Activated CD4-positive, alpha-beta T cell treated with anti-CD3 and anti-CD28 coated beads for 36 hours (primary cell): ENCODE measurements around the gene RNF141. TPM values are rescaled to one million over a fixed set of nuclear protein-coding genes. Genes with fewer than 3 reads are reported as not detected.

Experiments
- ATAC-seq: fragments of 200-7000 bp; cut with Tn5 transposase; one replicate; pipeline ENCODE4 v1.10.0; 2021; ENCODE audit warnings: mild to moderate bottlenecking, moderate library complexity
- CTCF ChIA-PET: fragments of 350-600 bp; sonication (Branson Sonifier 250); formaldehyde crosslinking; loops from one replicate; lab custom pipeline; 2021; ENCODE audit warnings: antibody characterized with exemption; lab: Charles Lee
- POLR2A ChIA-PET: fragments of 350-600 bp; sonication (Branson Sonifier 250); formaldehyde crosslinking; loops from one replicate; lab custom pipeline; 2021; ENCODE audit warnings: antibody characterized with exemption, inconsistent platforms; lab: Charles Lee
- DNase-seq: peaks from one replicate; pipeline ENCODE4 v3.0.0-alpha.2; 2020
- H3K27ac Mint-ChIP-seq: one replicate; pipeline ENCODE4 v1.8.0; 2021; ENCODE audit warnings: mixed read lengths
- H3K27me3 Mint-ChIP-seq: one replicate; pipeline ENCODE4 v1.8.0; 2021; ENCODE audit warnings: mixed read lengths
- H3K36me3 Mint-ChIP-seq: one replicate; pipeline ENCODE4 v1.8.0; 2021; ENCODE audit warnings: low read depth, mixed read lengths
- H3K4me1 Mint-ChIP-seq: one replicate; pipeline ENCODE4 v1.8.0; 2021; ENCODE audit warnings: mixed read lengths
- H3K4me3 Mint-ChIP-seq: one replicate; pipeline ENCODE4 v1.8.0; 2021; ENCODE audit warnings: mild to moderate bottlenecking, moderate library complexity, mixed read lengths
- H3K9me3 Mint-ChIP-seq: one replicate; pipeline ENCODE4 v1.8.0; 2021; ENCODE audit warnings: low read depth, mixed read lengths
- intact Hi-C, 2 experiments: fragments of 100-400 bp; cut with DNase I in 1 of 2; cut with micrococcal nuclease in 1 of 2; formaldehyde crosslinking; loops; one replicate each; pipeline versions ENCODE4 v1.14.2 to v1.15.1; 2022 to 2024; cut with DNase I, micrococcal nuclease
- total RNA-seq, 2 experiments: library from RNA; stranded (reverse); gene quantifications; one replicate each; pipeline ENCODE4 v1.2.3, GENCODE V29; 2021

Gene RNF141
- total RNA-seq, 2 experiments from 2014 or later: 12.5 to 17.8 TPM

GRCh38 chr11:10573556-10573955 is 32.6 kb upstream of the RNF141 start:
- Mint-ChIP-seq H3K36me3 (no peaks in the 10 kb centered on the region), H3K9me3 (no peaks in the 10 kb centered on the region), H3K4me3 (no peak overlapping the region), H3K27ac (no peak overlapping the region), H3K4me1 (no peaks in the 10 kb centered on the region), H3K27me3 (peaks cover 2% of the 10 kb centered on the region)
- DNase-seq: no peak
- intact Hi-C loops: no loop called here
- ChIA-PET POLR2A (no interaction called here), CTCF (interaction anchor here (0.6 to 1.7 kb wide), 6 partner anchors 10 to 208 kb away, joined by 3 to 5 read pairs (median 4); partner anchors contain the start of gene RNF141)
- no peak for ATAC-seq

DNA sequence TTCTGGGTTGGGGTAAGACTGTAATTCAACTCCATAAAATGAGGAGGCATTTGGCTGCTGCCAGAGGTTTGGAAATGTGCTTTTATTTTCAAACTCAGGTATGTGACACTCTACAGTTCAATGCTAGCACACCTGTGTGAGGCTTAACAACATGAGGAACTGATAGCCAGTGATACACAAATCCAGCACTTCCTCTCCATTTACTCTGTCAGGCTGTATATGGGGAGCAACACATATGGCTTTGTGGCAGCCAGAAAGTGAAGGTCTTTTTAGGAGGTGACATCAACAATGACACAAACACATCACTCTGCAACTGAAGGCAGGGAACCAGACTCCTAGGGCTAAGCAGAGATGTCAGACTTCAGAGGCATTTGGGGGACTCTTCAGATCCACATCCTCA is 32.0 kb upstream of the RNF141 start:
- Mint-ChIP-seq H3K27me3 (peaks cover 2% of the 10 kb centered on the region), H3K9me3 (no peaks in the 10 kb centered on the region), H3K27ac (no peak overlapping the region), H3K4me1 (no peaks in the 10 kb centered on the region), H3K36me3 (no peaks in the 10 kb centered on the region), H3K4me3 (no peak overlapping the region)
- CTCF ChIA-PET: interaction anchor here (1.3 to 1.7 kb wide), 2 partner anchors 11 to 158 kb away, joined by 5 read pairs; no protein-coding TSS in a partner anchor
- DNase-seq: no peak
- POLR2A ChIA-PET: no interaction called here
- ATAC-seq: no peak
- intact Hi-C loops: no loop called here

DNA sequence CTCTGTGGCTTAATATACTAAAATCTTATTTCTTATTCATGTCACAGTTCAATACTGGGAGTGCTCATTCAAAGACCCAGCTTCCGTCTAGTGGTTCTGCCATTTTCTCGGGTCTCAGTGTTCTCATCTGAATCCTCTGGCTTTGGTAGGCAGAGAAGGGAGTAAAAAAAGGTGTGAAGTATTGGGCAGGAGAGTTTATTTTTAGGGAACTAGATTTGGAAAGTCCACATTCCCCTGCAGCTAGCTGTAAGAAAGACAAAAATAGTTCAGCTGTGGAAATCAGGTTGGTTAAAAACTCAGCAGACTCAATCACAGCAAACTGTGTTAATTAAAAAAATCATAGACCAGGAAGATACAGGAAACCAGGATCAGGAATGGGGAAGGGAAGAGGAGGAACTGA is 31.5 kb upstream of the RNF141 start:
- intact Hi-C loops: no loop called here
- H3K27me3 Mint-ChIP-seq: peaks cover 2% of the 10 kb centered on the region
- POLR2A ChIA-PET: no interaction called here
- CTCF ChIA-PET: no interaction called here
- no peaks in the 10 kb centered on the region for H3K9me3 Mint-ChIP-seq
- ATAC-seq (no peak), DNase-seq (no peak)
- no peak overlapping the region for H3K4me3 Mint-ChIP-seq
- H3K36me3 Mint-ChIP-seq: no peaks in the 10 kb centered on the region
- H3K27ac Mint-ChIP-seq: no peak overlapping the region
- H3K4me1 Mint-ChIP-seq: no peaks in the 10 kb centered on the region

GRCh38 chr11:10568486-10568941 is 27.5 kb upstream of the RNF141 start, which contains the start of gene LYVE1:
Gene LYVE1, minus strand, starts transcription at chr11:10568665. Its CDS starts 133 bp downstream, at chr11:10568532.
- DNase-seq (no peak), ATAC-seq (no peak)
- ChIA-PET CTCF (no interaction called here), POLR2A (no interaction called here)
- Mint-ChIP-seq H3K4me1 (no peaks in the 10 kb centered on the region), H3K27ac (no peak within 1 kb of the TSS), H3K27me3 (peaks cover 2% of the 10 kb centered on the region), H3K9me3 (no peaks in the 10 kb centered on the region), H3K36me3 (no peaks in the 10 kb centered on the region), H3K4me3 (no peak within 1 kb of the TSS)
- intact Hi-C loops: no loop called here

- ATAC-seq (no peak), DNase-seq (no peak)
- Mint-ChIP-seq H3K36me3 (no peaks in the 10 kb centered on the region), H3K9me3 (no peaks in the 10 kb centered on the region), H3K4me3 (no peak overlapping the region), H3K4me1 (no peaks in the 10 kb centered on the region), H3K27me3 (peaks cover 2% of the 10 kb centered on the region), H3K27ac (no peak overlapping the region)
- intact Hi-C loops: no loop called here
- CTCF ChIA-PET: interaction anchor here (0.6 to 1.5 kb wide), 3 partner anchors 11 to 155 kb away, joined by 3 to 4 read pairs (median 3); no protein-coding TSS in a partner anchor
- POLR2A ChIA-PET: no interaction called here
Measured at GRCh38 chr11:10567446-10567845, 26.5 kb upstream of the RNF141 start.

- intact Hi-C loops: no loop called here
- no peak for DNase-seq
- ChIA-PET CTCF (interaction anchor here (1.0 to 1.5 kb wide), 2 partner anchors 45 to 82 kb away, joined by 3 read pairs; no protein-coding TSS in a partner anchor), POLR2A (no interaction called here)
- ATAC-seq: no peak
- Mint-ChIP-seq H3K36me3 (no peaks in the 10 kb centered on the region), H3K27ac (no peak overlapping the region), H3K4me1 (no peaks in the 10 kb centered on the region), H3K27me3 (peaks cover 2% of the 10 kb centered on the region), H3K4me3 (no peak overlapping the region), H3K9me3 (no peaks in the 10 kb centered on the region)
Measured at GRCh38 chr11:10566257-10566957, 25.4 kb upstream of the RNF141 start.

DNA sequence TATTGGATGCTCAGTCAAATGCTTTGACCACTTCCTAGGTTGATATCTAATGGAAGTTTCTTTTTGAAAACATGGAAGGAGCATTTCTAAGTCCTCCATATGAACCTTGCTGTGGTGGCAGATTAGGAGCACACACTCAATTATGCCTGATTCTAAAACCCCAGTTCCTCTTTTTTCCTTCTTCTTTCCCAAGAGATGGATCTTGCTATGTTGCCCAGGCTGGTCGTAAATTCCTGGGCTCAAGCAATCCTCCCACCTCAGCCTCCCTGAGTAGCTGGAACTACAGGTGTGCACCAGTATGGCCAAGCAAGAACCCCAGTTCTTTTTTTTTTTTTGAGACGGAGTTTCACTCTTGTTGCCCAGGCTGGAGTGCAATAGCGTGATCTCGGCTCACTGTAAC is 24.5 kb upstream of the RNF141 start:
- ATAC-seq (no peak), DNase-seq (no peak)
- Mint-ChIP-seq H3K4me1 (no peaks in the 10 kb centered on the region), H3K27me3 (no peaks in the 10 kb centered on the region), H3K4me3 (no peak overlapping the region), H3K9me3 (no peaks in the 10 kb centered on the region), H3K27ac (no peak overlapping the region), H3K36me3 (no peaks in the 10 kb centered on the region)
- CTCF ChIA-PET: interaction anchor here (0.7 to 1.2 kb wide), 3 partner anchors 10 to 1222 kb away, joined by 3 to 4 read pairs (median 4); partner anchors contain the start of gene RNF141
- POLR2A ChIA-PET: no interaction called here
- intact Hi-C loops: no loop called here

- H3K4me1 Mint-ChIP-seq: no peaks in the 10 kb centered on the region
- CTCF ChIA-PET: interaction anchor here (0.6 to 1.2 kb wide), 5 partner anchors 10 to 1223 kb away, joined by 3 to 4 read pairs (median 4); partner anchors contain the start of gene RNF141
- H3K9me3 Mint-ChIP-seq: no peaks in the 10 kb centered on the region
- no peak overlapping the region for H3K4me3 Mint-ChIP-seq
- intact Hi-C loops: no loop called here
- POLR2A ChIA-PET: no interaction called here
- no peak for DNase-seq
- H3K27me3 Mint-ChIP-seq: no peaks in the 10 kb centered on the region
- H3K36me3 Mint-ChIP-seq: no peaks in the 10 kb centered on the region
- no peak overlapping the region for H3K27ac Mint-ChIP-seq
- ATAC-seq: no peak
Measured at GRCh38 chr11:10564696-10565318, 23.8 kb upstream of the RNF141 start.

DNA sequence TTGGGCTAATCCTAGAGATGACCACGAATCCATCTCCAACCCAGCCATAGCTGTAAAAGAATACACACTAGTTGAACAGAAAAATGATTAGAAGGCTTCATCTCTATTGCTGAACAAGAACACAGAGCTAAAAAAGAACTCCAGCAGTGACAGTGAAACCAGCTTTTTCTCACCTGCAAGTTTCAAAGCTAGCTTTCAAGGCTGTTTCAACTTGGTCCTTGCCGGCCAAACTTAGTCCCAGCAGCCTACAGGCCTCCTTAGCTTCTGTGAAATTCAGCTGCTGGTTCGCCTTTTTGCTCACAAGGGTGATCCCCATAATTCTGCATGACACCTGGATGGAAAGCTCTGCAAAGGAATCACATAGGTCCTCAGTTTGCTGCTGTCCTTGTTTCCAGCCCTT is 23.0 kb upstream of the RNF141 start:
- H3K4me3 Mint-ChIP-seq: no peak overlapping the region
- no peak overlapping the region for H3K27ac Mint-ChIP-seq
- H3K36me3 Mint-ChIP-seq: no peaks in the 10 kb centered on the region
- H3K4me1 Mint-ChIP-seq: no peaks in the 10 kb centered on the region
- ATAC-seq (no peak), DNase-seq (no peak)
- no peaks in the 10 kb centered on the region for H3K27me3 Mint-ChIP-seq
- intact Hi-C loops: no loop called here
- no peaks in the 10 kb centered on the region for H3K9me3 Mint-ChIP-seq
- ChIA-PET CTCF (interaction anchor here (0.6 kb wide), 1 partner anchor 843 kb away, joined by 4 read pairs; no protein-coding TSS in a partner anchor), POLR2A (no interaction called here)

GRCh38 chr11:10561947-10562346 is 21.0 kb upstream of the RNF141 start:
- intact Hi-C loops: no loop called here
- Mint-ChIP-seq H3K36me3 (no peaks in the 10 kb centered on the region), H3K9me3 (no peaks in the 10 kb centered on the region), H3K27ac (no peak overlapping the region), H3K4me1 (no peaks in the 10 kb centered on the region), H3K4me3 (no peak overlapping the region), H3K27me3 (no peaks in the 10 kb centered on the region)
- CTCF ChIA-PET: interaction anchor here (0.5 to 2.9 kb wide), 3 partner anchors 12 to 47 kb away, joined by 3 to 8 read pairs (median 3); partner anchors contain the start of gene RNF141
- POLR2A ChIA-PET: interaction anchor here (0.6 kb wide), 1 partner anchor 293 kb away, joined by 3 read pairs; no protein-coding TSS in a partner anchor
- ATAC-seq: no peak
- DNase-seq: no peak

DNA sequence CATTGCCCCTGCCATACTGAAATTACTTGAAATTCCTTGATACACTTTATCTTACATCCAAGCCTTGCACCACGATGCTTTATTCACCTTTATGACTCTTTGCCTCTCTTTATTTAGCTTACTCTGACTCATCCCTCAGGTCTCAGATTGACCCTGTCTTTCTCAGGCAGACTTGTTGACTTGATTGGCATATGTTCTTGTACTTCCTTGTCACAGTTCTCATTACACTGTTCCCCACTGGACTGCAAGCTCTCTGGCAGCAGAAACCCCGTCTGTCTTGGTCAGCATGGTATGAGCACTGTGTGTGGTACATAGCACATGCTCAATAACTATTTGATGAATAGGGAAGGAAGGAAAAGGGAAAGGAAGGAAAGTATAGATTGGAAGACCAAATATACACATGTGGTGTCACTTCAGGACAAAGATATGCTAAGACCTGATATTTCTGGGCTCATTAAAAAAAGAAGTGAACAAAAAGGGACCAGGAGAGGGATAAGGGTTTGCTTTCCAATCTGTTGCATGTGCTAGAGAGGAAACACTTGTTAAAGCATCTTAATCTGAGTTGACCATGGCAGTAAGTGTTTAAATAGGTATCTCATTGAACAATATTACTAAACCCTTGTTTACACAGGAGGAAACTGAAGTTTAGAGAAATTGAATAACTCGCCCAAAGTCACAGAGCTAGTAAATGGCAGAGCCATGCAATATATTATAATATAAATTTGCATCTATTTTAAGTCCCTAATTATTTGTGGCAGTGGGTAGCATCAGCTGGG is 20.2 kb upstream of the RNF141 start:
- H3K4me1 Mint-ChIP-seq: no peaks in the 10 kb centered on the region
- no peaks in the 10 kb centered on the region for H3K9me3 Mint-ChIP-seq
- no peak for DNase-seq
- no peak overlapping the region for H3K4me3 Mint-ChIP-seq
- ChIA-PET POLR2A (interaction anchor here (0.6 kb wide), 1 partner anchor 294 kb away, joined by 3 read pairs; no protein-coding TSS in a partner anchor), CTCF (interaction anchor here (0.5 to 2.9 kb wide), 4 partner anchors 13 to 317 kb away, joined by 3 to 8 read pairs (median 3); partner anchors contain the start of gene RNF141)
- H3K27me3 Mint-ChIP-seq: no peaks in the 10 kb centered on the region
- H3K36me3 Mint-ChIP-seq: no peaks in the 10 kb centered on the region
- H3K27ac Mint-ChIP-seq: no peak overlapping the region
- ATAC-seq: no peak
- intact Hi-C loops: no loop called here
